ENCODE data around the gene ARF6.
"Not testable (repeated sequence)": the region's sequence is repeated elsewhere in the genome, so short reads cannot be mapped to it uniquely, and the experiment has no call there.

Gene ARF6

GRCh38 chr14:49935526-49935925 lies 42.6 kb downstream of the ARF6 start:
- H3K4me1 ChIP-seq (ENCODE audit: insufficient read depth, insufficient read length): no peaks in the 10 kb centered on the region
- no peaks in the 10 kb centered on the region for H3K27me3 ChIP-seq (ENCODE audit: insufficient read depth, insufficient read length)
- TF ChIP-seq ZNF274 (IDR thresholded peaks at IDR 0.05; ENCODE audit: low read depth, low read length) (no peak), SUZ12 (IDR thresholded peaks at IDR 0.05; ENCODE audit: extremely low read depth, insufficient read depth, insufficient read length) (no peak), YY1 (IDR thresholded peaks at IDR 0.05; ENCODE audit: insufficient read depth, insufficient read length) (no peak)
- H3K36me3 ChIP-seq (ENCODE audit: insufficient read depth, insufficient read length, low read length): no peaks in the 10 kb centered on the region
- H3K9me3 ChIP-seq (ENCODE audit: insufficient read depth, low read length): peaks cover 10% of the 10 kb centered on the region; the same call in 1 of the 2 replicates
- H3K9ac ChIP-seq (ENCODE audit: insufficient read length, low read depth): no peak overlapping the region
- DNase-seq (ENCODE audit: low read depth, low spot score): no peak
- no peak overlapping the region for H3K4me3 ChIP-seq (ENCODE audit: insufficient read length, low read depth)

- not testable (repeated sequence) for H3K9me3 ChIP-seq (ENCODE audit: insufficient read depth, low read length); H3K4me3 ChIP-seq (ENCODE audit: insufficient read length, low read depth); H3K9ac ChIP-seq (ENCODE audit: insufficient read length, low read depth); H3K4me1 ChIP-seq (ENCODE audit: insufficient read depth, insufficient read length); DNase-seq (ENCODE audit: low read depth, low spot score); H3K36me3 ChIP-seq (ENCODE audit: insufficient read depth, insufficient read length, low read length); H3K27me3 ChIP-seq (ENCODE audit: insufficient read depth, insufficient read length)
Observed at GRCh38 chr14:49936246-49936645, 43.4 kb downstream of the ARF6 start.

- H3K9ac ChIP-seq (ENCODE audit: insufficient read length, low read depth); DNase-seq (ENCODE audit: low read depth, low spot score); H3K4me3 ChIP-seq (ENCODE audit: insufficient read length, low read depth); H3K36me3 ChIP-seq (ENCODE audit: insufficient read depth, insufficient read length, low read length); H3K27me3 ChIP-seq (ENCODE audit: insufficient read depth, insufficient read length); H3K9me3 ChIP-seq (ENCODE audit: insufficient read depth, low read length); H3K4me1 ChIP-seq (ENCODE audit: insufficient read depth, insufficient read length): not testable (repeated sequence)
Observed at GRCh38 chr14:49936882-49937281, 44.0 kb downstream of the ARF6 start.

- DNase-seq (ENCODE audit: low read depth, low spot score); H3K27me3 ChIP-seq (ENCODE audit: insufficient read depth, insufficient read length); H3K4me1 ChIP-seq (ENCODE audit: insufficient read depth, insufficient read length); H3K9ac ChIP-seq (ENCODE audit: insufficient read length, low read depth); H3K36me3 ChIP-seq (ENCODE audit: insufficient read depth, insufficient read length, low read length); H3K9me3 ChIP-seq (ENCODE audit: insufficient read depth, low read length); H3K4me3 ChIP-seq (ENCODE audit: insufficient read length, low read depth): not testable (repeated sequence)
Observed at GRCh38 chr14:49939215-49939614, 46.3 kb downstream of the ARF6 start.

GRCh38 chr14:49939884-49940510 lies 47.1 kb downstream of the ARF6 start:
- Histone ChIP-seq H3K27me3 (ENCODE audit: insufficient read depth, insufficient read length) (no peaks in the 10 kb centered on the region), H3K9ac (ENCODE audit: insufficient read length, low read depth) (no peak overlapping the region)
- no peak for TF ChIP-seq SUZ12 (IDR thresholded peaks at IDR 0.05; ENCODE audit: extremely low read depth, insufficient read depth, insufficient read length)
- no peak for TF ChIP-seq YY1 (IDR thresholded peaks at IDR 0.05; ENCODE audit: insufficient read depth, insufficient read length)
- TF ChIP-seq ZNF274 (IDR thresholded peaks at IDR 0.05; ENCODE audit: low read depth, low read length): no peak

GRCh38 chr14:49940808-49941421 lies 48.0 kb downstream of the ARF6 start:
- peaks cover 10% of the 10 kb centered on the region; the same call in 1 of the 2 replicates for H3K9me3 ChIP-seq (ENCODE audit: insufficient read depth, low read length)
- no peaks in the 10 kb centered on the region for H3K36me3 ChIP-seq (ENCODE audit: insufficient read depth, insufficient read length, low read length)

More at GRCh38 chr14:49939884-49940510, 47.1 kb downstream of the ARF6 start:
- peaks cover 10% of the 10 kb centered on the region; the same call in 1 of the 2 replicates for H3K9me3 ChIP-seq (ENCODE audit: insufficient read depth, low read length)
- no peaks in the 10 kb centered on the region for H3K36me3 ChIP-seq (ENCODE audit: insufficient read depth, insufficient read length, low read length)
- no peaks in the 10 kb centered on the region for H3K4me1 ChIP-seq (ENCODE audit: insufficient read depth, insufficient read length)
- H3K4me3 ChIP-seq (ENCODE audit: insufficient read length, low read depth): no peak overlapping the region
- no peak for DNase-seq (ENCODE audit: low read depth, low spot score)

GRCh38 chr14:49942090-49942489 lies 49.2 kb downstream of the ARF6 start:
- no peak for DNase-seq (ENCODE audit: low read depth, low spot score)
- no peak for TF ChIP-seq SUZ12 (IDR thresholded peaks at IDR 0.05; ENCODE audit: extremely low read depth, insufficient read depth, insufficient read length)
- no peak for TF ChIP-seq YY1 (IDR thresholded peaks at IDR 0.05; ENCODE audit: insufficient read depth, insufficient read length)
- TF ChIP-seq ZNF274 (IDR thresholded peaks at IDR 0.05; ENCODE audit: low read depth, low read length): no peak
- Histone ChIP-seq H3K36me3 (ENCODE audit: insufficient read depth, insufficient read length, low read length) (no peaks in the 10 kb centered on the region), H3K4me1 (ENCODE audit: insufficient read depth, insufficient read length) (no peaks in the 10 kb centered on the region), H3K27me3 (ENCODE audit: insufficient read depth, insufficient read length) (no peaks in the 10 kb centered on the region), H3K9me3 (ENCODE audit: insufficient read depth, low read length) (peaks cover 9% of the 10 kb centered on the region; the same call in 1 of the 2 replicates), H3K9ac (ENCODE audit: insufficient read length, low read depth) (no peak overlapping the region), H3K4me3 (ENCODE audit: insufficient read length, low read depth) (no peak overlapping the region)

More at GRCh38 chr14:49940808-49941421, 48.0 kb downstream of the ARF6 start:
- no peak overlapping the region for H3K9ac ChIP-seq (ENCODE audit: insufficient read length, low read depth)
- no peaks in the 10 kb centered on the region for H3K4me1 ChIP-seq (ENCODE audit: insufficient read depth, insufficient read length)
- no peak overlapping the region for H3K4me3 ChIP-seq (ENCODE audit: insufficient read length, low read depth)
- TF ChIP-seq YY1 (IDR thresholded peaks at IDR 0.05; ENCODE audit: insufficient read depth, insufficient read length): no peak
- no peak for TF ChIP-seq ZNF274 (IDR thresholded peaks at IDR 0.05; ENCODE audit: low read depth, low read length)
- no peaks in the 10 kb centered on the region for H3K27me3 ChIP-seq (ENCODE audit: insufficient read depth, insufficient read length)
- no peak for DNase-seq (ENCODE audit: low read depth, low spot score)

- Histone ChIP-seq H3K9ac (ENCODE audit: insufficient read length, low read depth) (no peak overlapping the region), H3K27me3 (ENCODE audit: insufficient read depth, insufficient read length) (no peaks in the 10 kb centered on the region), H3K36me3 (ENCODE audit: insufficient read depth, insufficient read length, low read length) (no peaks in the 10 kb centered on the region), H3K4me1 (ENCODE audit: insufficient read depth, insufficient read length) (no peaks in the 10 kb centered on the region), H3K4me3 (ENCODE audit: insufficient read length, low read depth) (no peak overlapping the region), H3K9me3 (ENCODE audit: insufficient read depth, low read length) (no peaks in the 10 kb centered on the region)
- DNase-seq (ENCODE audit: low read depth, low spot score): no peak
- TF ChIP-seq ZNF274 (IDR thresholded peaks at IDR 0.05; ENCODE audit: low read depth, low read length) (no peak), SUZ12 (IDR thresholded peaks at IDR 0.05; ENCODE audit: extremely low read depth, insufficient read depth, insufficient read length) (no peak), YY1 (IDR thresholded peaks at IDR 0.05; ENCODE audit: insufficient read depth, insufficient read length) (no peak)
Observed at GRCh38 chr14:49944501-49944900, 51.6 kb downstream of the ARF6 start.

All from NT2/D1 (cell line).